Measurements from ENCODE around the gene SLC41A3. TPM values are rescaled to one million over a fixed set of nuclear protein-coding genes. Genes with fewer than 3 reads are reported as not detected.
A peak's percentile ranks its signal among the peaks of the same experiment; 100 is the strongest.

Gene SLC41A3
- total and polyA plus RNA-seq, 4 donors, result 63.6 to 99.3 (median 85.3) TPM

- H3K9me3 ChIP-seq (ENCODE audit: control insufficient read depth, insufficient read depth, low read length), result no peaks in the 10 kb centered on the region
- H3K27me3 ChIP-seq (ENCODE audit: control insufficient read depth, insufficient read depth, low read length), result no peaks in the 10 kb centered on the region
- WGBS (ENCODE audit: insufficient coverage), result 72% methylated on average over 4 of the region's 4 CpGs
- no peak overlapping the region for H3K4me3 ChIP-seq (ENCODE audit: low read depth, low read length)
- DNase-seq (ENCODE audit: low read depth in 4 of 6, low spot score in 6 of 6), result no peak
- peaks cover 43% of the 10 kb centered on the region for H3K36me3 ChIP-seq (ENCODE audit: control insufficient read depth, insufficient read depth, low read length)
- H3K4me1 ChIP-seq (ENCODE audit: control insufficient read depth, insufficient read depth, low read length), result no peaks in the 10 kb centered on the region
- H3K27ac ChIP-seq (ENCODE audit: low read depth, low read length), result no peak overlapping the region
Observed at GRCh38 chr3:126121632-126122031, 37.7 kb upstream of the SLC41A3 start.

GRCh38 chr3:126121074-126121473 is 37.1 kb upstream of the SLC41A3 start:
- H3K4me3 ChIP-seq (ENCODE audit: low read depth, low read length), result no peak overlapping the region
- no peaks in the 10 kb centered on the region for H3K27me3 ChIP-seq (ENCODE audit: control insufficient read depth, insufficient read depth, low read length)
- WGBS (ENCODE audit: insufficient coverage), result 95% methylated on average over 7 of the region's 9 CpGs
- no peaks in the 10 kb centered on the region for H3K4me1 ChIP-seq (ENCODE audit: control insufficient read depth, insufficient read depth, low read length)
- DNase-seq (ENCODE audit: low read depth in 4 of 6, low spot score in 6 of 6), result no peak
- H3K36me3 ChIP-seq (ENCODE audit: control insufficient read depth, insufficient read depth, low read length), result peaks cover 41% of the 10 kb centered on the region
- H3K27ac ChIP-seq (ENCODE audit: low read depth, low read length), result no peak overlapping the region
- no peaks in the 10 kb centered on the region for H3K9me3 ChIP-seq (ENCODE audit: control insufficient read depth, insufficient read depth, low read length)

DNA sequence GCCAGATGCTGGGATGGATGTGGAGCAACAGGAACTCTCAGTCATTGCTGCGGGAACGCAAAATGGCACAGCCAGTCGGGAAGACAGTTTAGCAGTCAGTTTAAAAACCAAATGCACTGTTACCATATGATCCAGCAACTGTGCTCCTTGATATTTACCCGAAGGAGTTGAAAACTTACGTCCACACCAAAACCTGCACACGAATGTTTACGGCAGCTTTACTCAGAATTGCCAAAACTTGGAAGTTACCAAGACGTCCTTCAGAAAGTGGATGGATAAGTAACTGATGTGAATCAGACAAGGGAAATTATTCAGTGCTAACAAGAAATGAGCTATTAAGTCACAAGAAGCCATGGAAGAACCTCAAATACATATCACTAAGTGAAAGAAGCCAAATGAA is 36.1 kb upstream of the SLC41A3 start:
- peaks cover 33% of the 10 kb centered on the region for H3K36me3 ChIP-seq (ENCODE audit: control insufficient read depth, insufficient read depth, low read length)
- no peak overlapping the region for H3K27ac ChIP-seq (ENCODE audit: low read depth, low read length)
- no peak overlapping the region for H3K4me3 ChIP-seq (ENCODE audit: low read depth, low read length)
- H3K27me3 ChIP-seq (ENCODE audit: control insufficient read depth, insufficient read depth, low read length), result no peaks in the 10 kb centered on the region
- peak in 1 of 6 donors; percentile 68 for DNase-seq (ENCODE audit: low read depth in 4 of 6, low spot score in 6 of 6)
- H3K9me3 ChIP-seq (ENCODE audit: control insufficient read depth, insufficient read depth, low read length), result no peaks in the 10 kb centered on the region
- no peaks in the 10 kb centered on the region for H3K4me1 ChIP-seq (ENCODE audit: control insufficient read depth, insufficient read depth, low read length)
- WGBS (ENCODE audit: insufficient coverage), result 89% methylated on average over 5 of the region's 8 CpGs

DNA sequence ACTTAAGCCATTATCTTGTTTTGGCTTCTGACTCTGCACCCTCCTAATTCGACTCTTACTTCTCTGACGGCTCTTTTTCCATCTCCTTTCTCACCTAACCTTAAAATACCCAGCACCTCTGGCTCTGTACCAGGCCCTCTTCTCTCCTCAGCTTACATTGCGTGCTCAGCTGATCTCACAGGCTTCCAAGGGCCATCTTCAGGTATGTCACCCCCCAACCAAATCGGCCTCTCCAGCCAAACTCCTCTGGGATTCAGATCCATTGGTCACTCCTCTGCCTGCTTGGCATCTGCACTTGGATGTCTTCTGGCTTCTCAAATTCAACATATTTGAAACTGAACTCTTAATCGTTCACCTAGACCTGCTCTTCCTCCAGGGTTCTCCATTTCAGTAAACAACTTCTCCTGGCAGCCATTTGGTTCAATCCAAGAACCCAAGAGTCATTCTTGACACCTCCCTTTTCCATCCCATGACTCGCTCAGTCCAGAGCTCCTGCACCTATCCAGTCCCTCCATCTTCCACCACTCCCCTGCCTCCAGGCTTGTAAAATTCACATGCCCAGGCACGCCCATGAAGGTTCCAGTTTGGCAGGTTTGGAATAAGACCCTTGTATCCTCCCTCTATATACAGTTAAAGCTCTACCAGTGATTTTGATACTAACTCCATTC is 35.2 kb upstream of the SLC41A3 start:
- WGBS (ENCODE audit: insufficient coverage), result 90% methylated on average over 7 of the region's 7 CpGs
- Histone ChIP-seq H3K36me3 (ENCODE audit: control insufficient read depth, insufficient read depth, low read length) (peaks cover 36% of the 10 kb centered on the region), H3K27me3 (ENCODE audit: control insufficient read depth, insufficient read depth, low read length) (no peaks in the 10 kb centered on the region), H3K4me1 (ENCODE audit: control insufficient read depth, insufficient read depth, low read length) (no peaks in the 10 kb centered on the region), H3K4me3 (ENCODE audit: low read depth, low read length) (no peak overlapping the region), H3K27ac (ENCODE audit: low read depth, low read length) (no peak overlapping the region), H3K9me3 (ENCODE audit: control insufficient read depth, insufficient read depth, low read length) (no peaks in the 10 kb centered on the region)
- DNase-seq (ENCODE audit: low read depth in 4 of 6, low spot score in 6 of 6), result no peak

- Histone ChIP-seq H3K27me3 (ENCODE audit: control insufficient read depth, insufficient read depth, low read length) (no peaks in the 10 kb centered on the region), H3K4me1 (ENCODE audit: control insufficient read depth, insufficient read depth, low read length) (no peaks in the 10 kb centered on the region), H3K4me3 (ENCODE audit: low read depth, low read length) (no peak overlapping the region), H3K9me3 (ENCODE audit: control insufficient read depth, insufficient read depth, low read length) (no peaks in the 10 kb centered on the region), H3K27ac (ENCODE audit: low read depth, low read length) (no peak overlapping the region), H3K36me3 (ENCODE audit: control insufficient read depth, insufficient read depth, low read length) (peaks cover 33% of the 10 kb centered on the region)
- WGBS (ENCODE audit: insufficient coverage), result 86% methylated on average over 11 of the region's 11 CpGs
- DNase-seq (ENCODE audit: low read depth in 4 of 6, low spot score in 6 of 6), result no peak
Observed at GRCh38 chr3:126118591-126118990, 34.7 kb upstream of the SLC41A3 start.

- Histone ChIP-seq H3K27me3 (ENCODE audit: control insufficient read depth, insufficient read depth, low read length) (no peaks in the 10 kb centered on the region), H3K27ac (ENCODE audit: low read depth, low read length) (no peak overlapping the region), H3K4me1 (ENCODE audit: control insufficient read depth, insufficient read depth, low read length) (no peaks in the 10 kb centered on the region), H3K9me3 (ENCODE audit: control insufficient read depth, insufficient read depth, low read length) (no peaks in the 10 kb centered on the region), H3K36me3 (ENCODE audit: control insufficient read depth, insufficient read depth, low read length) (peaks cover 41% of the 10 kb centered on the region), H3K4me3 (ENCODE audit: low read depth, low read length) (no peak overlapping the region)
- 82% methylated on average over 8 of the region's 9 CpGs for WGBS (ENCODE audit: insufficient coverage)
- DNase-seq (ENCODE audit: low read depth in 4 of 6, low spot score in 6 of 6), result no peak
Observed at GRCh38 chr3:126117786-126118185, 33.9 kb upstream of the SLC41A3 start.

DNA sequence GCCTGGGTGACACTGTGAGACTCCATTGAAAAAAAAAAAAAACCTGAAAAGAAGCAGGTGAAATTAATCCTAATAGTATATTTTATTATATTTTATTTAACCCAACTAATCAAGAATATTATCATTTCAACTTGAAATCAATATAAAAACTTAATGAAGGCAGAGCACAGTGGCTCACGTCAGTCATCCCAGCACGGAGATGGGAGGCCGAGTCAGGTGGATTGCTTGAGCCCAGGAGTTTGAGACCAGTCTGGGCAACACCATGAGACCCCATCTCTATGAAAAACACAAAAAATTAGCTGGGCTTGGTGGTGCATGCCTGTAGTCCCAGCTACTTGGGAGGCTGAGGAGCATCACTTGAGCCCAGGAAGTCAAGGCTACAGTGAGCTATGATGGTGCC is 33.3 kb upstream of the SLC41A3 start:
- no peaks in the 10 kb centered on the region for H3K9me3 ChIP-seq (ENCODE audit: control insufficient read depth, insufficient read depth, low read length)
- H3K4me3 ChIP-seq (ENCODE audit: low read depth, low read length), result no peak overlapping the region
- H3K27me3 ChIP-seq (ENCODE audit: control insufficient read depth, insufficient read depth, low read length), result no peaks in the 10 kb centered on the region
- H3K4me1 ChIP-seq (ENCODE audit: control insufficient read depth, insufficient read depth, low read length), result no peaks in the 10 kb centered on the region
- no CpG with 5 or more reads among the region's 3 CpGs for WGBS (ENCODE audit: insufficient coverage)
- no peak for DNase-seq (ENCODE audit: low read depth in 4 of 6, low spot score in 6 of 6)
- H3K27ac ChIP-seq (ENCODE audit: low read depth, low read length), result no peak overlapping the region
- H3K36me3 ChIP-seq (ENCODE audit: control insufficient read depth, insufficient read depth, low read length), result peaks cover 46% of the 10 kb centered on the region

GRCh38 chr3:126116526-126116925 is 32.6 kb upstream of the SLC41A3 start:
- no peaks in the 10 kb centered on the region for H3K4me1 ChIP-seq (ENCODE audit: control insufficient read depth, insufficient read depth, low read length)
- no peak for DNase-seq (ENCODE audit: low read depth in 4 of 6, low spot score in 6 of 6)
- no peaks in the 10 kb centered on the region for H3K27me3 ChIP-seq (ENCODE audit: control insufficient read depth, insufficient read depth, low read length)
- no peak overlapping the region for H3K4me3 ChIP-seq (ENCODE audit: low read depth, low read length)
- WGBS (ENCODE audit: insufficient coverage), result 100% methylated on average over 1 of the region's 1 CpG
- H3K36me3 ChIP-seq (ENCODE audit: control insufficient read depth, insufficient read depth, low read length), result peaks cover 52% of the 10 kb centered on the region
- H3K9me3 ChIP-seq (ENCODE audit: control insufficient read depth, insufficient read depth, low read length), result no peaks in the 10 kb centered on the region
- H3K27ac ChIP-seq (ENCODE audit: low read depth, low read length), result no peak overlapping the region

DNA sequence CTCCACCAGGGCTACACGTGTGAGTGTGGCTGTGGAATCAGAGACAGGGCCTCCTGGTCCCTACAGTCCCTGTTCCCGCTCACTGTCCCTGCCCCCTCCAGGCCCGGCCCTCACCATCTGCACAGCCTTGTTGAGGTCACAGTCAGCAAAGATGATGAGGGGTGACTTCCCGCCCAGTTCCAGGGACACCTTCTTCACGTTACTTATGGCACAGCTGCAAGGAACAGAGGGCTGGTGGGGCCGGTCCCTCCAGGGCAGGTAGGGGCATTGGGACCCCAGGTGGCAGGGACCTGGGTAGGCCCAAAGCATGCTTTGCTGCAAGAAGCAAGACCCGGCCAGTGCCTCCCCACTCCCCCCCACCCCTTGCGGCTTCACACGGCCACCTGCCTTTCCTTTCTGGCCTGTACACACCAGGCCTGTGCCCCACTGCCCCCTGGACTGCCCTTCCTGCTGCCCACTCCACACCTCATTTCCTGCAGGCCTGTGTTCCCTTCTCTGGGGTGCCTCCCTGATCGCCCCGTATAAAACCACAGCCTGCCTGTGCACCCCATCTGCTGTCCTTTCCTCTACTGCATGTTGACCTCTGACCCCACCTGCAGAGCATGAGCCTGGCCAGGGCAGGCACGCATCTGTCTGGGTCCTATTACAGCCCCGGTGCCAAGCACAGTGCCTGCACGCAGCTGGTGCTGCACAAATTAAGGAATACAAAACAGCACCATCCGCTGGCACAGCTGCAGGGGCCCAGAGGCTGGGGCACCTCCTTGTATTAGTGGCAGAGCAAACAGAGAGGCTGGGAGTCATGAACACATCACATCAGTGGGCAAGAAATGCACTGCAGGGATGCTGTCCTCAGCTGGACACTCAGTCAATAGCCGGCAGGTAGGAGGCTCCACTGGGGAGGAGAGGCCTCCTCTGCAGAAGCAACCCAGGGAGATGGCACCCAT is 30.8 kb upstream of the SLC41A3 start:
- no peak for DNase-seq (ENCODE audit: low read depth in 4 of 6, low spot score in 6 of 6)
- Histone ChIP-seq H3K9me3 (ENCODE audit: control insufficient read depth, insufficient read depth, low read length) (no peaks in the 10 kb centered on the region), H3K4me3 (ENCODE audit: low read depth, low read length) (no peak overlapping the region), H3K27me3 (ENCODE audit: control insufficient read depth, insufficient read depth, low read length) (no peaks in the 10 kb centered on the region), H3K36me3 (ENCODE audit: control insufficient read depth, insufficient read depth, low read length) (peaks cover 60% of the 10 kb centered on the region), H3K27ac (ENCODE audit: low read depth, low read length) (no peak overlapping the region), H3K4me1 (ENCODE audit: control insufficient read depth, insufficient read depth, low read length) (no peaks in the 10 kb centered on the region)
- WGBS (ENCODE audit: insufficient coverage), result 87% methylated on average over 15 of the region's 16 CpGs
